Breast epithelium (tissue), 3 donors: ENCODE measurements around the gene REG4.

Source experiments
- CTCF ChIP-seq, 3 donors: fragments of 450-650 bp; IDR thresholded peaks; one replicate each; pipeline ENCODE4 v1.5.1; 2016 to 2017; ENCODE audit warnings: antibody characterized with exemption in 3 of 3, mild to moderate bottlenecking in 3 of 3, moderate library complexity in 3 of 3
- POLR2AphosphoS5 ChIP-seq, 3 donors: sonication (generic); formaldehyde crosslinking; IDR thresholded peaks; one replicate each; pipeline ENCODE4 v1.6.1; 2017; ENCODE audit warnings: antibody characterized with exemption in 3 of 3

- TF ChIP-seq CTCF (IDR thresholded peaks at IDR 0.05) (no peak), POLR2AphosphoS5 (IDR thresholded peaks at IDR 0.05) (no peak)
Observed at GRCh38 chr1:119768778-119769177, 42.5 kb downstream of the REG4 start, which contains the start of gene HMGCS2.
